ENCODE results near the gene IRF2BP1. TPM values are rescaled to one million over a fixed set of nuclear protein-coding genes. Genes with fewer than 3 reads are reported as not detected.

The IRF2BP1 gene
- polyA plus RNA-seq, 3 donors, result 2.0 to 3.9 (median 2.1) TPM

- peaks cover 2 to 4% of the 10 kb centered on the region in 2 donors for H3K36me3 ChIP-seq (replicated peaks in 1 of 2; ENCODE audit: control insufficient read depth in 1 of 2, insufficient read depth in 2 of 2, low read length in 2 of 2)
- Mint-ChIP-seq H3K36me3 (peaks cover 12 to 14% of the 10 kb centered on the region in 2 donors), H3K4me3 (peak overlapping the region; percentile 43 to 87), H3K27ac (no peak overlapping the region), H3K27me3 (ENCODE audit: low read depth in 3 of 3) (peaks cover 37 to 56% (median 50%) of the 10 kb centered on the region in 3 donors), H3K4me1 (peaks cover 30% of the 10 kb centered on the region), H3K9me3 (peaks cover 0 to 20% (median 10%) of the 10 kb centered on the region in 7 donors)
- no peak overlapping the region for H3K27ac ChIP-seq (ENCODE audit: low read depth in 1 of 2, low read length in 2 of 2)
- H3K9me3 ChIP-seq (replicated peaks in 1 of 2; ENCODE audit: control insufficient read depth in 1 of 2, insufficient read depth in 1 of 2, low read length in 2 of 2), result peaks cover 0 to 8% of the 10 kb centered on the region in 2 donors
- no peak overlapping the region for H3K4me2 ChIP-seq (replicated peaks; ENCODE audit: extremely low read depth, low read length, poor library complexity, severe bottlenecking)
- H3K9ac ChIP-seq (ENCODE audit: insufficient read depth, low read length, poor library complexity, severe bottlenecking), result no peak overlapping the region
- no peak for TF ChIP-seq CTCF (IDR thresholded peaks at IDR 0.05)
- H4K20me1 ChIP-seq (ENCODE audit: insufficient read depth, low read length), result peaks cover 19% of the 10 kb centered on the region
- peaks cover 21 to 38% of the 10 kb centered on the region in 2 donors for H3K27me3 ChIP-seq (ENCODE audit: control insufficient read depth in 2 of 2, insufficient read depth in 2 of 2, low read length in 2 of 2)
- intact Hi-C loops (cut with micrococcal nuclease), result loop anchor here (5.0 to 10.0 kb wide), 4 partner anchors 38 to 990 kb away; partner anchors contain the start of genes AP2S1 (in 1 of the 2), FBXO46 (in 1 of the 2), MEIOSIN (in 1 of the 2) and MYPOP (in 1 of the 2)
- peaks cover 27 to 37% of the 10 kb centered on the region in 2 donors for H3K4me1 ChIP-seq (ENCODE audit: control insufficient read depth in 1 of 2, insufficient read depth in 2 of 2, low read length in 2 of 2)
- H2AFZ ChIP-seq (ENCODE audit: insufficient read depth, low read depth, low read length, poor library complexity, severe bottlenecking), result peak overlapping the region; percentile 24
- no peak for DNase-seq
- H3K4me3 ChIP-seq (replicated peaks in 1 of 3; ENCODE audit: low read depth in 2 of 3, low read length in 3 of 3), result peak overlapping the region in 1 of 3 experiments; percentile 80
- H3K79me2 ChIP-seq (ENCODE audit: insufficient read depth, low read length), result peaks cover 31% of the 10 kb centered on the region
- 51% methylated on average over 12 of the region's 12 CpGs for WGBS (ENCODE audit: insufficient coverage)
These were observed 21.3 kb downstream of the IRF2BP1 start for GRCh38 chr19:45864629-45865082.

- Histone ChIP-seq H3K79me2 (ENCODE audit: insufficient read depth, low read length) (peaks cover 37% of the 10 kb centered on the region), H3K27me3 (ENCODE audit: control insufficient read depth in 2 of 2, insufficient read depth in 2 of 2, low read length in 2 of 2) (peaks cover 21 to 38% of the 10 kb centered on the region in 2 donors), H3K4me2 (replicated peaks; ENCODE audit: extremely low read depth, low read length, poor library complexity, severe bottlenecking) (peak within 1 kb of the TSS; percentile 78), H3K4me3 (replicated peaks in 1 of 3; ENCODE audit: low read depth in 2 of 3, low read length in 3 of 3) (peak within 1 kb of the TSS; percentile 6 to 80 (median 42)), H2AFZ (ENCODE audit: insufficient read depth, low read depth, low read length, poor library complexity, severe bottlenecking) (peak within 1 kb of the TSS; percentile 87), H3K9me3 (replicated peaks in 1 of 2; ENCODE audit: control insufficient read depth in 1 of 2, insufficient read depth in 1 of 2, low read length in 2 of 2) (peaks cover 0 to 8% of the 10 kb centered on the region in 2 donors), H3K4me1 (ENCODE audit: control insufficient read depth in 1 of 2, insufficient read depth in 2 of 2, low read length in 2 of 2) (peaks cover 27 to 37% of the 10 kb centered on the region in 2 donors), H3K27ac (ENCODE audit: low read depth in 1 of 2, low read length in 2 of 2) (no peak within 1 kb of the TSS), H3K36me3 (replicated peaks in 1 of 2; ENCODE audit: control insufficient read depth in 1 of 2, insufficient read depth in 2 of 2, low read length in 2 of 2) (peaks cover 8 to 11% of the 10 kb centered on the region in 2 donors), H3K9ac (ENCODE audit: insufficient read depth, low read length, poor library complexity, severe bottlenecking) (peak within 1 kb of the TSS; percentile 90), H4K20me1 (ENCODE audit: insufficient read depth, low read length) (peaks cover 25% of the 10 kb centered on the region)
- H3K4me1 Mint-ChIP-seq, result peaks cover 30% of the 10 kb centered on the region
- DNase-seq, result peak; percentile 29 to 68 (median 45)
- H3K27me3 Mint-ChIP-seq (ENCODE audit: low read depth in 3 of 3), result peaks cover 37 to 55% (median 50%) of the 10 kb centered on the region in 3 donors
- WGBS (ENCODE audit: insufficient coverage), result 2% methylated on average over 71 of the region's 71 CpGs
- H3K27ac Mint-ChIP-seq, result peak within 1 kb of the TSS in 5 of 7 donors; percentile 33 to 97 (median 97)
- peaks cover 18 to 20% of the 10 kb centered on the region in 2 donors for H3K36me3 Mint-ChIP-seq
- intact Hi-C loops (cut with micrococcal nuclease), result loop anchor here (1.0 to 10.0 kb wide), 6 partner anchors 22 to 991 kb away; partner anchors contain the start of genes IRF2BP1 (in 2 of the 2), AP2S1 (in 1 of the 2), CCDC61 (in 1 of the 2) and FBXO46 (in 1 of the 2)
- H3K9me3 Mint-ChIP-seq, result peaks cover 0 to 20% (median 10%) of the 10 kb centered on the region in 7 donors
- peak; percentile 82 for TF ChIP-seq CTCF (IDR thresholded peaks at IDR 0.05)
- peak within 1 kb of the TSS; percentile 88 to 92 for H3K4me3 Mint-ChIP-seq
These were observed 21.9 kb downstream of the IRF2BP1 start, which contains the start of gene FOXA3 for GRCh38 chr19:45863840-45864628. Gene FOXA3 (plus strand): TSS chr19:45864326. CDS start chr19:45864457, 131 bp downstream.

Data from CD14-positive monocyte (primary cell).